Esophagus squamous epithelium (tissue), 4 donors: ENCODE results near the gene NOL3.

ENCODE experiments used
- CTCF ChIP-seq, 6 experiments: fragments of 450-650 bp in 4 of 6; fragments of 200-600 bp in 2 of 6; sonication (generic) in 2 of 6; IDR thresholded peaks; one replicate each; pipeline ENCODE4 v1.5.1; 2016 to 2019; ENCODE audit warnings: antibody characterized with exemption in 6 of 6, mild to moderate bottlenecking in 4 of 6, moderate library complexity in 4 of 6
- POLR2A ChIP-seq, 4 donors: fragments of 450-650 bp; IDR thresholded peaks; one replicate each; pipeline ENCODE4 v1.6.1; 2017; ENCODE audit warnings: antibody characterized with exemption in 4 of 4, mild to moderate bottlenecking in 4 of 4, moderate library complexity in 3 of 4

- TF ChIP-seq CTCF (IDR thresholded peaks at IDR 0.05) (no peak), POLR2A (IDR thresholded peaks at IDR 0.05) (no peak)
Observed at GRCh38 chr16:67208154-67208896, 38.0 kb downstream of the NOL3 start.
